HFFc6 (cell line): Measurements from ENCODE around the gene GPLD1. TPM values are rescaled to one million over a fixed set of nuclear protein-coding genes. Genes with fewer than 3 reads are reported as not detected.

ENCODE experiments used
- DNase-seq: peaks from one replicate; pipeline ENCODE4 v3.0.0-alpha.2; 2018
- H3K27ac Mint-ChIP-seq: 2 replicates; pipeline ENCODE4 v1.8.0; 2020; ENCODE audit warnings: mild to moderate bottlenecking, mixed read lengths
- H3K27me3 Mint-ChIP-seq: 2 replicates; pipeline ENCODE4 v1.8.0; 2021; ENCODE audit warnings: mild to moderate bottlenecking, moderate library complexity, mixed read lengths; ENCODE audit not compliant: insufficient read depth
- H3K36me3 Mint-ChIP-seq: 2 replicates; pipeline ENCODE4 v1.8.0; 2021; ENCODE audit warnings: low read depth, mixed read lengths
- H3K4me1 Mint-ChIP-seq: 2 replicates; pipeline ENCODE4 v1.8.0; 2020; ENCODE audit warnings: low read depth, mixed read lengths
- H3K4me3 Mint-ChIP-seq: 2 replicates; pipeline ENCODE4 v1.8.0; 2020; ENCODE audit warnings: mild to moderate bottlenecking, moderate library complexity, mixed read lengths
- H3K9me3 Mint-ChIP-seq: 2 replicates; pipeline ENCODE4 v1.8.0; 2020; ENCODE audit warnings: mild to moderate bottlenecking, mixed read lengths
- CTCF ChIP-seq: fragments of 200-600 bp; sonication (generic); IDR thresholded peaks from 2 replicates; pipeline ENCODE4 v1.5.0; 2021; ENCODE audit warnings: antibody characterized with exemption, mild to moderate bottlenecking
- total RNA-seq, 6 experiments: library from RNA; stranded (reverse); fragmentation: NEBNext Ultra II Directional; extraction: Animal tissue kit (Norgen Biotek cat#: 25700); gene quantifications; 2 replicates in 1 of 6; 3 replicates in 5 of 6; pipeline ENCODE4 v1.2.3, GENCODE V29; 2021

Gene GPLD1
- total RNA-seq, 6 experiments from 2014 or later, result 0.14 to 0.39 (median 0.22) TPM

GRCh38 chr6:24489881-24490280, 503 bp upstream of the GPLD1 start:
- TF ChIP-seq CTCF, result no peak
- Mint-ChIP-seq H3K4me1 (peaks cover 4% of the 10 kb centered on the region), H3K36me3 (no peaks in the 10 kb centered on the region), H3K9me3 (no peaks in the 10 kb centered on the region), H3K4me3 (no peak overlapping the region), H3K27me3 (peaks cover 11% of the 10 kb centered on the region), H3K27ac (no peak overlapping the region)
- peak; percentile 11 for DNase-seq

GRCh38 chr6:24486065-24486464, 3.3 kb downstream of the GPLD1 start:
- Mint-ChIP-seq H3K27ac (no peak overlapping the region), H3K9me3 (no peaks in the 10 kb centered on the region), H3K27me3 (peaks cover 5% of the 10 kb centered on the region; the same call in 1 of the 2 replicates), H3K4me3 (no peak overlapping the region), H3K36me3 (no peaks in the 10 kb centered on the region), H3K4me1 (peaks cover 9% of the 10 kb centered on the region)
- DNase-seq, result no peak
- no peak for TF ChIP-seq CTCF

- TF ChIP-seq CTCF, result no peak
- peak; percentile 11 for DNase-seq
- 0 out of 2 replicates have a peak overlapping the region, but pooled peaks have one; percentile 3 for H3K27ac Mint-ChIP-seq
- peaks cover 9% of the 10 kb centered on the region for H3K4me1 Mint-ChIP-seq
- H3K27me3 Mint-ChIP-seq, result peaks cover 2% of the 10 kb centered on the region; the same call in 1 of the 2 replicates
- no peaks in the 10 kb centered on the region for H3K36me3 Mint-ChIP-seq
- H3K9me3 Mint-ChIP-seq, result no peaks in the 10 kb centered on the region
- no peak overlapping the region for H3K4me3 Mint-ChIP-seq
Observed at GRCh38 chr6:24484657-24485323, 4.6 kb downstream of the GPLD1 start.

GRCh38 chr6:24481449-24481848, 7.9 kb downstream of the GPLD1 start:
- Mint-ChIP-seq H3K4me3 (no peak overlapping the region), H3K9me3 (no peaks in the 10 kb centered on the region), H3K36me3 (no peaks in the 10 kb centered on the region), H3K27ac (no peak overlapping the region), H3K27me3 (peaks cover 3% of the 10 kb centered on the region; the same call in 1 of the 2 replicates), H3K4me1 (peaks cover 16% of the 10 kb centered on the region)
- no peak for TF ChIP-seq CTCF
- DNase-seq, result no peak

DNA sequence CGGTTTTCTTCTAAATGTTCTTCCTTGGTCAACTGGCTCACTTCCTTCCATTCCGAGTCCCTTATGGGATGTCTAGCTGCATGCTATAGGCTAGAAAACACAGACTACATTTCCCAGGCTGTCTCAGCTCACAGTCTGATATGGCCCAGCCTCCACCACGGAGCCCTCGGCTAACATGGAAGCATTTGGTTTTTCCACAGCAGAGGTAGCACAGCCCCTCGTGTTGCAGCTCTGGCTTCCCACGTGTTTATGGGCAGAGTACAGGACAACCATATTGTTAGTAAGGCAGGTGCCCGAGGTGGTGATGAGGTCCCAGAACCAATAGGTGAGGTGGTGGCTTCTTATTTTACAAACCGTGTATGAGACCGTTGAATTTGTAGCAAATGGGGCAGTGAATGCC, 8.7 kb downstream of the GPLD1 start:
- peaks cover 5% of the 10 kb centered on the region for H3K27me3 Mint-ChIP-seq
- H3K4me3 Mint-ChIP-seq, result peak overlapping the region; percentile 39; the same call in 1 of the 2 replicates
- H3K27ac Mint-ChIP-seq, result no peak overlapping the region
- DNase-seq, result no peak
- no peaks in the 10 kb centered on the region for H3K9me3 Mint-ChIP-seq
- TF ChIP-seq CTCF, result no peak
- no peaks in the 10 kb centered on the region for H3K36me3 Mint-ChIP-seq
- peaks cover 16% of the 10 kb centered on the region for H3K4me1 Mint-ChIP-seq
